K562 (cell line): ENCODE data around the gene SAP130. TPM values are rescaled to one million over a fixed set of nuclear protein-coding genes. Genes with fewer than 3 reads are reported as not detected.

Experiments
- MGA ChIP-seq: fragments of 450-650 bp; IDR thresholded peaks from 2 replicates; pipeline ENCODE4 v1.6.1; 2016; ENCODE audit warnings: mild to moderate bottlenecking, moderate library complexity
- MYNN ChIP-seq, 2 experiments: sonication (generic); formaldehyde crosslinking in 1 of 2; IDR thresholded peaks; 2 replicates each; pipeline versions ENCODE4 v1.5.0 to v1.6.1; 2016 to 2020; ENCODE audit warnings: antibody characterized with exemption in 1 of 2, missing genetic modification reagents in 1 of 2
- TFAP4 ChIP-seq: sonication (generic); formaldehyde crosslinking; IDR thresholded peaks from 2 replicates; pipeline ENCODE4 v1.8.0; 2022; ENCODE audit warnings: missing genetic modification reagents, mild to moderate bottlenecking, moderate library complexity, borderline replicate concordance
- USF1 ChIP-seq: sonication (generic); formaldehyde crosslinking; IDR thresholded peaks from 2 replicates; pipeline ENCODE4 v1.9.0; 2022; ENCODE audit warnings: mild to moderate bottlenecking, missing genetic modification reagents
- USF2 ChIP-seq: sonication (generic); formaldehyde crosslinking; IDR thresholded peaks from 2 replicates; pipeline ENCODE4 v1.5.0; 2020; ENCODE audit warnings: missing genetic modification reagents
- polyA plus RNA-seq, 8 experiments: library from polyadenylated mRNA; depleted of rRNA in 4 of 8; stranded (reverse) in 5 of 8; unstranded in 3 of 8; fragments of >200 nt; fragmentation: Nextera tagmentation in 2 of 8; fragmentation: Illumina TruSeq in 1 of 8; extraction: Ambion mirVana in 2 of 8; extraction: Trizol in 1 of 8; gene quantifications; 2 replicates each; pipeline versions ENCODE4 v1.2.1 to v1.2.3, GENCODE V29; 2011 to 2014; ENCODE audit warnings: inconsistent platforms in 1 of 8, missing spikeins in 1 of 8
- total RNA-seq, 7 experiments: library from RNA; depleted of rRNA in 6 of 7; stranded (reverse); fragments of >200 nt in 6 of 7; fragmentation: Illumina TruSeq in 2 of 7; extraction: Trizol in 2 of 7; gene quantifications; 2 replicates each; pipeline versions ENCODE4 v1.2.1 to v1.2.3, GENCODE V29; 2011 to 2021; ENCODE audit warnings: low replicate concordance in 1 of 7

Gene SAP130
- total and polyA plus RNA-seq, 9 of the 15 experiments (the other 6 are each of a cell fraction or from before 2014, with no cell fraction given): 4.5 to 33.4 (median 7.4) TPM

DNA sequence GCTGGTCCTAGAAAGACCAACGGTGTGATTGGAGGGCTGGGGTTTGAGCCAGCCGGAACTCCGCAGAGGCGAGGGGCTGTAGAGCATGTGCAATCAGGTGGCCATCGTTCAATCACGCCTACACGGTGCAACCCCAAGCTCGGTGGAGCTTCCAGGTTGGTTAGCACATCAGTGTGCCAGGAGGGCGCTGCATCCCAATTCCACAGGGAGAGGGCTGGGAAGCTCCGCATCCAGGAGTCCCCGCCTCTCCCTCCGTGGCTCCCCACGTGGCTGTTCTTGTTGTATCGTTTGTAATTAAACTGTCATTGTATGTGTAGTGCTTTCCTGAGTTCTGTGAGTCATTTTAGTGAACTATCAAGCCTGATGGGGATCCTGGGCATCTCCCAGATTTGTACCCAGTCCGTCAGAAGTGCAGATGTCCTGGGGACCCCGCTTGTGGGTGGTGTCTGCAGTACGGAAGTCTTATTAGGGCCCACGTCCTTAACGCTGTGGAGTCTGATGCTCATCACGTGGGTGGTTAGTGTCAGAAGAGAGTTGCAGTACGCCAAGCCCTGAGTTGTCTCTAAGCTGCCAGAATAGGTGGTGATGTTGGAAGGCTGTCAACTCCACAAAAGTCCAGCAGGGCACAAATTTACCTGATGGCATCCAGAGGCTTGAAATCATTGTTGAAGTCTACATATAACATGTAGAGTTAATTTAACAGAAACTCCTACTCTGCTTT is 121.5 kb downstream of the SAP130 start (continued):
- TF ChIP-seq MGA (peak; percentile 67), USF1 (peak; percentile 76), MYNN (IDR thresholded peaks at IDR 0.05) (no peak), MYNN (CRISPR knock-in tag; IDR thresholded peaks at IDR 0.05) (no peak), TFAP4 (CRISPR knock-in tag) (0 out of 2 replicates have a peak, but pooled peaks have one; percentile 17), USF2 (CRISPR knock-in tag) (peak; percentile 57)
